SK-N-SH (cell line): ENCODE measurements around the gene CDH13. TPM values are rescaled to one million over a fixed set of nuclear protein-coding genes. Genes with fewer than 3 reads are reported as not detected.

Experiments
- CTCF ChIA-PET: fragments of 300-600, 350-600 bp; formaldehyde crosslinking; extraction: SDS; loops from one replicate; lab custom pipeline; 2021; lab: Yijun Ruan, JAX
- POLR2A ChIA-PET: fragments of 350-600 bp; sonication (Branson Sonifier 250); formaldehyde crosslinking; extraction: SDS; loops from one replicate; lab custom pipeline; 2020; ENCODE audit warnings: antibody characterized with exemption, inconsistent platforms; lab: Yijun Ruan, JAX
- DNase-seq: peaks from one replicate; pipeline ENCODE4 v3.0.0; 2012
- H2AFZ ChIP-seq: fragments of 200-600 bp; sonication (generic); 2 replicates; pipeline ENCODE4 v1.8.1; 2016; ENCODE audit warnings: antibody characterized with exemption, mild to moderate bottlenecking, low read depth
- H3F3A ChIP-seq: fragments of 200-600 bp; sonication (generic); replicated peaks from 2 replicates; pipeline ENCODE3; 2016; ENCODE audit warnings: antibody characterized with exemption, mild to moderate bottlenecking; ENCODE audit not compliant: insufficient read depth
- H3K27ac ChIP-seq, 2 experiments: fragments of 200-500 bp in 1 of 2; fragments of 200-600 bp in 1 of 2; sonication (Bioruptor generic) in 1 of 2; sonication (generic), shearing (Covaris generic) in 1 of 2; 2 replicates each; pipeline versions ENCODE4 v1.5.1 to v1.6.1; 2014 to 2016; ENCODE audit warnings: low read depth in 2 of 2, inconsistent platforms in 1 of 2, low read length in 1 of 2, mild to moderate bottlenecking in 1 of 2, mixed read lengths in 1 of 2
- H3K27me3 ChIP-seq: fragments of 200-600 bp; sonication (generic), shearing (Covaris generic); 2 replicates; pipeline ENCODE4 v1.6.1; 2016; ENCODE audit warnings: mixed run types; ENCODE audit not compliant: insufficient read depth
- H3K36me3 ChIP-seq, 2 experiments: fragments of 200-500 bp in 1 of 2; fragments of 200-600 bp in 1 of 2; sonication (Bioruptor generic) in 1 of 2; sonication (generic) in 1 of 2; replicated peaks in 1 of 2; 2 replicates each; pipeline versions ENCODE3 to v1.5.1; 2014 to 2016; ENCODE audit warnings: low read length in 1 of 2, mild to moderate bottlenecking in 1 of 2; ENCODE audit not compliant: insufficient read depth in 2 of 2, control insufficient read depth in 1 of 2
- H3K4me1 ChIP-seq, 2 experiments: fragments of 200-500 bp in 1 of 2; fragments of 200-600 bp in 1 of 2; sonication (Bioruptor generic) in 1 of 2; sonication (generic), shearing (Covaris generic) in 1 of 2; 2 replicates each; pipeline versions ENCODE4 v1.5.1 to v1.6.1; 2014 to 2016; ENCODE audit warnings: low read depth in 1 of 2, low read length in 1 of 2, mixed run types in 1 of 2; ENCODE audit not compliant: insufficient read depth in 2 of 2, control insufficient read depth in 1 of 2
- H3K4me2 ChIP-seq: fragments of 200-600 bp; sonication (generic), shearing (Covaris generic); 2 replicates; pipeline ENCODE4 v1.6.1; 2017; ENCODE audit warnings: mixed run types
- H3K4me3 ChIP-seq, 2 experiments: fragments of 200-500 bp in 1 of 2; fragments of 200-600 bp in 1 of 2; sonication (Bioruptor generic) in 1 of 2; sonication (generic), shearing (Covaris generic) in 1 of 2; 2 replicates each; pipeline versions ENCODE4 v1.5.1 to v1.8.1; 2014 to 2016; ENCODE audit warnings: low read depth in 2 of 2, inconsistent platforms in 1 of 2, low read length in 1 of 2, mild to moderate bottlenecking in 1 of 2, mixed read lengths in 1 of 2, moderate library complexity in 1 of 2
- H3K79me2 ChIP-seq: fragments of 200-600 bp; sonication (generic); 2 replicates; pipeline ENCODE4 v1.8.1; 2017; ENCODE audit warnings: mild to moderate bottlenecking; ENCODE audit not compliant: insufficient read depth
- H3K9ac ChIP-seq: fragments of 200-600 bp; sonication (generic); 2 replicates; pipeline ENCODE4 v1.6.1; 2017; ENCODE audit warnings: mixed run types
- H3K9me2 ChIP-seq: fragments of 200-600 bp; sonication (generic); 2 replicates; pipeline ENCODE4 v1.6.1; 2017; ENCODE audit warnings: mixed run types
- H3K9me3 ChIP-seq: fragments of 200-600 bp; sonication (generic); 2 replicates; pipeline ENCODE4 v1.6.1; 2017; ENCODE audit warnings: mixed run types, mild to moderate bottlenecking, moderate library complexity
- H4K20me1 ChIP-seq: fragments of 200-600 bp; sonication (generic); 2 replicates; pipeline ENCODE4 v1.6.1; 2017; ENCODE audit warnings: mild to moderate bottlenecking, mixed run types; ENCODE audit not compliant: insufficient read depth
- CTCF ChIP-seq: fragments of 200-600 bp; sonication (generic); IDR thresholded peaks from 2 replicates; pipeline ENCODE4 v1.6.1; 2017; ENCODE audit warnings: antibody characterized with exemption, mild to moderate bottlenecking, moderate library complexity
- ELF1 ChIP-seq: IDR thresholded peaks from 2 replicates; pipeline ENCODE4 v1.4.0; 2012
- EZH2phosphoT487 ChIP-seq: fragments of 200-600 bp; sonication (generic); IDR thresholded peaks from 2 replicates; pipeline ENCODE4 v1.6.1; 2017; ENCODE audit warnings: low read depth, mixed run types, mild to moderate bottlenecking, antibody characterized with exemption, moderate library complexity, borderline replicate concordance
- FOSL2 ChIP-seq: IDR thresholded peaks from 2 replicates; pipeline ENCODE4 v1.4.0; 2012; ENCODE audit warnings: low read depth, mild to moderate bottlenecking, moderate library complexity, borderline replicate concordance
- GATA2 ChIP-seq: sonication (generic); formaldehyde crosslinking; IDR thresholded peaks from 2 replicates; pipeline ENCODE4 v1.5.0; 2020; ENCODE audit warnings: mild to moderate bottlenecking, missing genetic modification reagents
- MEF2A ChIP-seq: IDR thresholded peaks from 2 replicates; pipeline ENCODE4 v1.4.0; 2012; ENCODE audit warnings: low read depth, borderline replicate concordance
- NRF1 ChIP-seq: IDR thresholded peaks from 2 replicates; pipeline ENCODE4 v1.6.1; 2012; ENCODE audit warnings: low read depth, mild to moderate bottlenecking, low read length
- PBX3 ChIP-seq: IDR thresholded peaks from 2 replicates; pipeline ENCODE4; 2012
- RAD21 ChIP-seq: IDR thresholded peaks from 2 replicates; pipeline ENCODE4 v1.6.1; 2012; ENCODE audit warnings: mild to moderate bottlenecking, low read length
- REST ChIP-seq: IDR thresholded peaks from 2 replicates; pipeline ENCODE4 v1.6.1; 2012; ENCODE audit warnings: mild to moderate bottlenecking, low read depth, low read length, moderate library complexity
- SMC3 ChIP-seq: IDR thresholded peaks from 2 replicates; pipeline ENCODE4 v1.6.1; 2012; ENCODE audit warnings: low read depth, low read length, improper control_type of control experiment
- TCF12 ChIP-seq: IDR thresholded peaks from 2 replicates; pipeline ENCODE4 v1.4.0; 2012
- USF1 ChIP-seq: IDR thresholded peaks from 2 replicates; pipeline ENCODE4 v1.4.0; 2012; ENCODE audit warnings: low read depth, borderline replicate concordance
- YY1 ChIP-seq: IDR thresholded peaks from 2 replicates; pipeline ENCODE4 v1.4.0; 2012; ENCODE audit warnings: low read depth, mild to moderate bottlenecking
- WGBS: methylation state at CpG from one replicate; pipeline ENCODE4 v1.1.6; 2017; ENCODE audit warnings: low lambda C conversion rate; 5-methylcytosine and 5-hydroxymethylcytosine counted together
- polyA plus RNA-seq, 3 experiments: library from polyadenylated mRNA; depleted of rRNA; stranded (reverse); fragments of >200 nt; gene quantifications; 2 replicates each; pipeline ENCODE4 v1.2.3, GENCODE V29; 2012

Gene CDH13
- polyA plus RNA-seq, 1 of the 3 experiments (the other 2 are of a cell fraction): 93.0 TPM

- Histone ChIP-seq H4K20me1 (no peaks in the 10 kb centered on the region), H3K27me3 (no peaks in the 10 kb centered on the region), H3K4me2 (no peak overlapping the region), H3K9me3 (no peaks in the 10 kb centered on the region), H3K9me2 (no peaks in the 10 kb centered on the region), H3K27ac (peak overlapping the region in 1 of 2 experiments; percentile 9; a peak in 1 of 4 replicates), H3K4me3 (no peak overlapping the region), H3F3A (peaks cover 7% of the 10 kb centered on the region), H3K4me1 (no peaks in the 10 kb centered on the region), H2AFZ (no peak overlapping the region), H3K79me2 (no peaks in the 10 kb centered on the region), H3K36me3 (no peaks in the 10 kb centered on the region), H3K9ac (no peak overlapping the region)
- TF ChIP-seq PBX3 (peak; percentile 41), GATA2 (CRISPR knock-in tag) (no peak), FOSL2 (peak; percentile 23; the same call in 1 of the 2 replicates), TCF12 (0 out of 2 replicates have a peak, but pooled peaks have one; percentile 10), REST (no peak)
- DNase-seq: no peak
- 6% methylated on average over 4 of the region's 4 CpGs for WGBS
- ChIA-PET CTCF (no interaction called here), POLR2A (no interaction called here)
Measured at GRCh38 chr16:83441517-83441916, 814.7 kb downstream of the CDH13 start.

GRCh38 chr16:83443972-83444371, 817.2 kb downstream of the CDH13 start:
- H3K27ac ChIP-seq: no peak overlapping the region
- H3K9ac ChIP-seq: no peak overlapping the region
- TF ChIP-seq MEF2A: no peak
- no peak for TF ChIP-seq SMC3
- no peak for TF ChIP-seq REST
- no peak for TF ChIP-seq CTCF
- TF ChIP-seq RAD21: no peak
- no peak for TF ChIP-seq EZH2phosphoT487
- no peak for TF ChIP-seq PBX3
- no peak for TF ChIP-seq YY1
- no peak for TF ChIP-seq NRF1
- TF ChIP-seq FOSL2: no peak
- TF ChIP-seq ELF1: no peak
- no peak for TF ChIP-seq USF1
- H3K27me3 ChIP-seq: no peaks in the 10 kb centered on the region
- no peak overlapping the region for H3K4me3 ChIP-seq
- H3F3A ChIP-seq: peaks cover 9% of the 10 kb centered on the region
- DNase-seq: no peak
- ChIA-PET CTCF (no interaction called here), POLR2A (no interaction called here)
- no peak overlapping the region for H3K4me2 ChIP-seq
- no peaks in the 10 kb centered on the region for H4K20me1 ChIP-seq
- H3K9me2 ChIP-seq: no peaks in the 10 kb centered on the region
- H3K9me3 ChIP-seq: no peaks in the 10 kb centered on the region
- H3K79me2 ChIP-seq: no peaks in the 10 kb centered on the region
- no peaks in the 10 kb centered on the region for H3K36me3 ChIP-seq
- 48% methylated on average over 3 of the region's 3 CpGs for WGBS
- H2AFZ ChIP-seq: no peak overlapping the region
- no peaks in the 10 kb centered on the region for H3K4me1 ChIP-seq
